ENCODE data around the gene CCDC146. TPM values are rescaled to one million over a fixed set of nuclear protein-coding genes. Genes with fewer than 3 reads are reported as not detected.

The CCDC146 gene
- total and polyA plus RNA-seq, 9 of the 15 experiments (the other 6 are each of a cell fraction or from before 2014, with no cell fraction given) = 0.10 to 0.98 (median 0.26) TPM; not detected in 1

DNA sequence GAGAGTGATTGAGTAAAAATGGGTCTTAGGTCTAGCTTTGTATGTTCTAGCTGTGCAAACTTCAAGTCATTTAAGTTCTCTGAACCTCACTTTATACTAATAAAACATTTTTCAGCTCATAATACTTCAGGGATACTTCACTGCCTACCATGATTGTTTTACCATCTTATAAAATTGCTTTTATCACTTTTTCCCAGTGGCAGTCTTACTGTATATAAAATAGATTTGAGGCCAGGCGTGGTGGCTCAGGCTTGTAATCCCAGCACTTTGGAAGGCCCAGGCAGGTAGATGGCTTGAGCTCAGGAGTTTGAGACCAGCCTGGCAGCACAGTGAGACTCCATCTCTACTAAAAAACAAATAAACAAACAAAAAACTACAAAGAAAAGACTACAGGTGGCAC is 59.8 kb downstream of the CCDC146 start:
- ATAC-seq = no peak
- Histone ChIP-seq H3K27ac (ENCODE audit: extremely low read depth, low read depth, low read length) (no peak overlapping the region), H3K36me3 (ENCODE audit: control insufficient read depth, insufficient read depth, low read length) (no peaks in the 10 kb centered on the region), H3K79me2 (ENCODE audit: control insufficient read depth, insufficient read depth, low read length) (no peaks in the 10 kb centered on the region), H3K4me1 (replicated peaks in 1 of 2; ENCODE audit: control insufficient read depth in 2 of 2, insufficient read depth in 2 of 2, low read length in 2 of 2) (no peaks in the 10 kb centered on the region), H4K20me1 (replicated peaks; ENCODE audit: control insufficient read depth, insufficient read depth, low read length) (no peaks in the 10 kb centered on the region), H3K4me3 (no peak overlapping the region), H3K27me3 (ENCODE audit: control insufficient read depth in 2 of 2, insufficient read depth in 2 of 2, low read length in 2 of 2) (no peaks in the 10 kb centered on the region), H3K9ac (ENCODE audit: insufficient read depth in 1 of 2, low read depth in 2 of 2, low read length in 2 of 2) (no peak overlapping the region), H2AFZ (ENCODE audit: low read depth, low read length) (no peak overlapping the region), H3K9me3 (replicated peaks; ENCODE audit: control insufficient read depth, insufficient read depth, low read depth, low read length) (no peaks in the 10 kb centered on the region), H3K9me1 (ENCODE audit: control insufficient read depth, insufficient read depth, low read length) (no peaks in the 10 kb centered on the region), H3K4me2 (ENCODE audit: insufficient read depth, low read length) (no peak overlapping the region)
- no peak for TF ChIP-seq ZSCAN32 (CRISPR knock-in tag; IDR thresholded peaks at IDR 0.05)
- no peak for TF ChIP-seq NFXL1 (CRISPR knock-in tag; IDR thresholded peaks at IDR 0.05)
- no peak for TF ChIP-seq ZNF76 (CRISPR knock-in tag; IDR thresholded peaks at IDR 0.05; ENCODE audit: borderline replicate concordance)
- TF ChIP-seq, protein P1, sequence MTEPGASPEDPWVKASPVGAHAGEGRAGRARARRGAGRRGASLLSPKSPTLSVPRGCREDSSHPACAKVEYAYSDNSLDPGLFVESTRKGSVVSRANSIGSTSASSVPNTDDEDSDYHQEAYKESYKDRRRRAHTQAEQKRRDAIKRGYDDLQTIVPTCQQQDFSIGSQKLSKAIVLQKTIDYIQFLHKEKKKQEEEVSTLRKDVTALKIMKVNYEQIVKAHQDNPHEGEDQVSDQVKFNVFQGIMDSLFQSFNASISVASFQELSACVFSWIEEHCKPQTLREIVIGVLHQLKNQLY (CRISPR knock-in tag; conservative IDR thresholded peaks at IDR 0.05) = no peak
- no peak for TF ChIP-seq ATF3 (IDR thresholded peaks at IDR 0.05)
- TF ChIP-seq ATF3 (CRISPR knock-in tag; conservative IDR thresholded peaks at IDR 0.05) = no peak
- no peak for TF ChIP-seq SRSF9 (IDR thresholded peaks at IDR 0.05; ENCODE audit: borderline replicate concordance, low read depth, low read length)
- no peak for TF ChIP-seq CAMTA2 (CRISPR knock-in tag; conservative IDR thresholded peaks at IDR 0.05)
- TF ChIP-seq ZFP91 (CRISPR knock-in tag; IDR thresholded peaks at IDR 0.05) = no peak
- TF ChIP-seq, protein P2, sequence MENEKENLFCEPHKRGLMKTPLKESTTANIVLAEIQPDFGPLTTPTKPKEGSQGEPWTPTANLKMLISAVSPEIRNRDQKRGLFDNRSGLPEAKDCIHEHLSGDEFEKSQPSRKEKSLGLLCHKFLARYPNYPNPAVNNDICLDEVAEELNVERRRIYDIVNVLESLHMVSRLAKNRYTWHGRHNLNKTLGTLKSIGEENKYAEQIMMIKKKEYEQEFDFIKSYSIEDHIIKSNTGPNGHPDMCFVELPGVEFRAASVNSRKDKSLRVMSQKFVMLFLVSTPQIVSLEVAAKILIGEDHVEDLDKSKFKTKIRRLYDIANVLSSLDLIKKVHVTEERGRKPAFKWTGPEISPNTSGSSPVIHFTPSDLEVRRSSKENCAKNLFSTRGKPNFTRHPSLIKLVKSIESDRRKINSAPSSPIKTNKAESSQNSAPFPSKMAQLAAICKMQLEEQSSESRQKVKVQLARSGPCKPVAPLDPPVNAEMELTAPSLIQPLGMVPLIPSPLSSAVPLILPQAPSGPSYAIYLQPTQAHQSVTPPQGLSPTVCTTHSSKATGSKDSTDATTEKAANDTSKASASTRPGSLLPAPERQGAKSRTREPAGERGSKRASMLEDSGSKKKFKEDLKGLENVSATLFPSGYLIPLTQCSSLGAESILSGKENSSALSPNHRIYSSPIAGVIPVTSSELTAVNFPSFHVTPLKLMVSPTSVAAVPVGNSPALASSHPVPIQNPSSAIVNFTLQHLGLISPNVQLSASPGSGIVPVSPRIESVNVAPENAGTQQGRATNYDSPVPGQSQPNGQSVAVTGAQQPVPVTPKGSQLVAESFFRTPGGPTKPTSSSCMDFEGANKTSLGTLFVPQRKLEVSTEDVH (IDR thresholded peaks at IDR 0.05; ENCODE audit: low read depth, partially characterized antibody) = no peak
- no peak for TF ChIP-seq ZNF280A (IDR thresholded peaks at IDR 0.05; ENCODE audit: low read depth, partially characterized antibody)
- TF ChIP-seq BRD4 (IDR thresholded peaks at IDR 0.05) = no peak
- TF ChIP-seq ZNF764 (CRISPR knock-in tag; IDR thresholded peaks at IDR 0.05; ENCODE audit: low read depth) = no peak
- no peak for TF ChIP-seq HDAC8 (tag; IDR thresholded peaks at IDR 0.05)
- FAIRE-seq = no peak
- intact Hi-C loops (cut with micrococcal nuclease) = no loop called here
- BruUV-seq (replicated peaks) = no TSS peak
- no peak for DNase-seq (ENCODE audit: extremely low read depth in 1 of 4, low spot score in 3 of 4)
- in situ Hi-C loops (cut with MboI) = no loop called here
- 0% methylated on average over 1 of the region's 1 CpG for WGBS (ENCODE audit: insufficient coverage, low coverage, missing lambda C conversion rate)
- POLR2A ChIA-PET = no interaction called here
- CTCF ChIA-PET (ENCODE audit: low intra/inter-chr PET ratio) = no interaction called here

Data from K562 (cell line).